ENCODE data around the gene NKAIN2. TPM values are rescaled to one million over a fixed set of nuclear protein-coding genes. Genes with fewer than 3 reads are reported as not detected.

The NKAIN2 gene
- total and polyA plus RNA-seq, 9 of the 15 experiments (the other 6 are each of a cell fraction or from before 2014, with no cell fraction given): not detected

DNA sequence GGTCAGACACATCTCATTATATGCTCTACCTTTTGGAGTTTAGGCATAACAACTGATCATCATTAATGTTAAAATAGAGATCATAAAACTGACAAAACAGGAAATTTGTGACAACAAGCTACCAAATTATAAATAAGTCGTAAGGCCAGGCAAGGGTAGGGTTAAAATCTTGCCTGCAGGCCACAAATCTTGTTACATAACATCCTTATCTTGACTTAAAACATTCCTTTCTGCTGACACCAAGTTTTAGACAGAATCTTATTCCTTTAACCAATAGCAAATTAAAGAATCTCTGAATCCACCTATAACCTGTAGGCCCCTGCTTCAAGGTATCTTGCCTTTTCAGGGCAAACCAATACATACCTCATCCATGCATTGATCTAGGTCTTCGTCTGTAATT is 32.5 kb upstream of the NKAIN2 start:
- no peak overlapping the region for H2AFZ ChIP-seq (ENCODE audit: low read depth, low read length)
- in situ Hi-C loops (cut with MboI) (no loop called here), intact Hi-C loops (cut with micrococcal nuclease) (no loop called here)
- no peaks in the 10 kb centered on the region; the same call in 1 of the 2 replicates for H3K9me3 ChIP-seq (replicated peaks; ENCODE audit: control insufficient read depth, insufficient read depth, low read depth, low read length)
- no peak overlapping the region for H3K4me3 ChIP-seq
- H3K27ac ChIP-seq (ENCODE audit: extremely low read depth, low read depth, low read length): no peak overlapping the region
- no peaks in the 10 kb centered on the region for H3K36me3 ChIP-seq (ENCODE audit: control insufficient read depth, insufficient read depth, low read length)
- no peak overlapping the region for H3K9ac ChIP-seq (ENCODE audit: insufficient read depth in 1 of 2, low read depth in 2 of 2, low read length in 2 of 2)
- no peak for DNase-seq (ENCODE audit: extremely low read depth in 1 of 4, low spot score in 3 of 4)
- H3K9me1 ChIP-seq (ENCODE audit: control insufficient read depth, insufficient read depth, low read length): no peaks in the 10 kb centered on the region
- 0% methylated on average over 2 of the region's 2 CpGs for WGBS (ENCODE audit: insufficient coverage, low coverage, missing lambda C conversion rate)
- H4K20me1 ChIP-seq (replicated peaks; ENCODE audit: control insufficient read depth, insufficient read depth, low read length): no peaks in the 10 kb centered on the region
- no peak overlapping the region for H3K4me2 ChIP-seq (ENCODE audit: insufficient read depth, low read length)
- ChIA-PET POLR2A (no interaction called here), CTCF (ENCODE audit: low intra/inter-chr PET ratio) (no interaction called here)
- TF ChIP-seq MXD1 (CRISPR knock-in tag; IDR thresholded peaks at IDR 0.05; ENCODE audit: borderline replicate concordance, poor library complexity, severe bottlenecking) (no peak), ZC3H8 (IDR thresholded peaks at IDR 0.05) (no peak), ZNF77 (CRISPR knock-in tag; IDR thresholded peaks at IDR 0.05) (no peak), SFPQ (IDR thresholded peaks at IDR 0.05; ENCODE audit: low read depth, low read length) (no peak), SLC30A9 (CRISPR knock-in tag; IDR thresholded peaks at IDR 0.05) (no peak), MTA1 (IDR thresholded peaks at IDR 0.05; ENCODE audit: borderline replicate concordance) (no peak), HCFC1 (IDR thresholded peaks at IDR 0.05; ENCODE audit: low read depth, low read length) (no peak), ZNF511 (CRISPR knock-in tag; IDR thresholded peaks at IDR 0.05) (no peak)
- TF ChIP-seq, protein P1, sequence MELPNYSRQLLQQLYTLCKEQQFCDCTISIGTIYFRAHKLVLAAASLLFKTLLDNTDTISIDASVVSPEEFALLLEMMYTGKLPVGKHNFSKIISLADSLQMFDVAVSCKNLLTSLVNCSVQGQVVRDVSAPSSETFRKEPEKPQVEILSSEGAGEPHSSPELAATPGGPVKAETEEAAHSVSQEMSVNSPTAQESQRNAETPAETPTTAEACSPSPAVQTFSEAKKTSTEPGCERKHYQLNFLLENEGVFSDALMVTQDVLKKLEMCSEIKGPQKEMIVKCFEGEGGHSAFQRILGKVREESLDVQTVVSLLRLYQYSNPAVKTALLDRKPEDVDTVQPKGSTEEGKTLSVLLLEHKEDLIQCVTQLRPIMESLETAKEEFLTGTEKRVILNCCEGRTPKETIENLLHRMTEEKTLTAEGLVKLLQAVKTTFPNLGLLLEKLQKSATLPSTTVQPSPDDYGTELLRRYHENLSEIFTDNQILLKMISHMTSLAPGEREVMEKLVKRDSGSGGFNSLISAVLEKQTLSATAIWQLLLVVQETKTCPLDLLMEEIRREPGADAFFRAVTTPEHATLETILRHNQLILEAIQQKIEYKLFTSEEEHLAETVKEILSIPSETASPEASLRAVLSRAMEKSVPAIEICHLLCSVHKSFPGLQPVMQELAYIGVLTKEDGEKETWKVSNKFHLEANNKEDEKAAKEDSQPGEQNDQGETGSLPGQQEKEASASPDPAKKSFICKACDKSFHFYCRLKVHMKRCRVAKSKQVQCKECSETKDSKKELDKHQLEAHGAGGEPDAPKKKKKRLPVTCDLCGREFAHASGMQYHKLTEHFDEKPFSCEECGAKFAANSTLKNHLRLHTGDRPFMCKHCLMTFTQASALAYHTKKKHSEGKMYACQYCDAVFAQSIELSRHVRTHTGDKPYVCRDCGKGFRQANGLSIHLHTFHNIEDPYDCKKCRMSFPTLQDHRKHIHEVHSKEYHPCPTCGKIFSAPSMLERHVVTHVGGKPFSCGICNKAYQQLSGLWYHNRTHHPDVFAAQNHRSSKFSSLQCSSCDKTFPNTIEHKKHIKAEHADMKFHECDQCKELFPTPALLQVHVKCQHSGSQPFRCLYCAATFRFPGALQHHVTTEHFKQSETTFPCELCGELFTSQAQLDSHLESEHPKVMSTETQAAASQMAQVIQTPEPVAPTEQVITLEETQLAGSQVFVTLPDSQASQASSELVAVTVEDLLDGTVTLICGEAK (IDR thresholded peaks at IDR 0.05): no peak
- TF ChIP-seq, protein P1 (CRISPR knock-in tag; IDR thresholded peaks at IDR 0.05): no peak
- no TSS peak for BruUV-seq (replicated peaks)
- ATAC-seq: no peak
- no peak for FAIRE-seq
- H3K79me2 ChIP-seq (ENCODE audit: control insufficient read depth, insufficient read depth, low read length): no peaks in the 10 kb centered on the region
- no peaks in the 10 kb centered on the region for H3K27me3 ChIP-seq (ENCODE audit: control insufficient read depth in 2 of 2, insufficient read depth in 2 of 2, low read length in 2 of 2)
- no peaks in the 10 kb centered on the region for H3K4me1 ChIP-seq (replicated peaks in 1 of 2; ENCODE audit: control insufficient read depth in 2 of 2, insufficient read depth in 2 of 2, low read length in 2 of 2)
